Body of pancreas (tissue), 4 donors: Measurements from ENCODE around the gene SCP2. TPM values are rescaled to one million over a fixed set of nuclear protein-coding genes. Genes with fewer than 3 reads are reported as not detected.

Experiments
- ATAC-seq: fragments of 150-250 bp; one replicate; pipeline ENCODE4 v1.9.1; 2016
- DNase-seq, 4 donors: peaks; one replicate each; pipeline ENCODE4 v3.0.0-alpha.2; 2019
- H3K27ac ChIP-seq, 4 donors: fragments of 200-600 bp; sonication (generic); 1 replicate in 3 of 4; 2 replicates in 1 of 4; pipeline versions ENCODE4 v1.5.1 to v1.6.1; 2016 to 2019; ENCODE audit warnings: mild to moderate bottlenecking in 1 of 4, mixed read lengths in 1 of 4, moderate library complexity in 1 of 4
- H3K27me3 ChIP-seq, 2 donors: fragments of 200-600 bp; sonication (generic); one replicate each; pipeline ENCODE4 v1.6.0; 2016; ENCODE audit warnings: mild to moderate bottlenecking in 1 of 2
- H3K36me3 ChIP-seq, 2 donors: fragments of 200-600 bp; sonication (generic); replicated peaks in 1 of 2; 2 replicates each; pipeline ENCODE4 v1.5.1; 2016; ENCODE audit warnings: low read depth in 2 of 2; ENCODE audit not compliant: insufficient read depth in 1 of 2
- H3K4me1 ChIP-seq: fragments of 200-600 bp; sonication (generic); one replicate; pipeline ENCODE4 v1.6.0; 2016
- H3K4me3 ChIP-seq, 2 donors: fragments of 200-600 bp; sonication (generic); 1 replicate in 1 of 2; 2 replicates in 1 of 2; pipeline ENCODE4 v1.5.1; 2016 to 2019
- H3K9me3 ChIP-seq, 3 donors: fragments of 200-600 bp; sonication (generic); 1 replicate in 2 of 3; 2 replicates in 1 of 3; pipeline ENCODE4 v1.5.1; 2016
- CTCF ChIP-seq, 7 experiments: fragments of 450-650 bp in 4 of 7; fragments of 200-600 bp in 3 of 7; sonication (generic) in 3 of 7; IDR thresholded peaks; one replicate each; pipeline ENCODE4 v1.5.1; 2016 to 2019; ENCODE audit warnings: antibody characterized with exemption in 7 of 7
- POLR2A ChIP-seq, 3 donors: fragments of 450-650 bp; IDR thresholded peaks; one replicate each; pipeline ENCODE4 v1.6.1; 2016; ENCODE audit warnings: antibody characterized with exemption in 3 of 3, mild to moderate bottlenecking in 2 of 3
- WGBS, 2 donors: methylation state at CpG; one replicate each; pipeline ENCODE4 v1.1.5; 2017; 5-methylcytosine and 5-hydroxymethylcytosine counted together
- intact Hi-C: fragments of 100-400 bp; cut with DNase I; formaldehyde crosslinking; loops from one replicate; pipeline ENCODE4 v1.15.1; 2023
- total RNA-seq, 2 donors: library from RNA; depleted of rRNA; stranded (reverse); fragments of >200 nt; gene quantifications; one replicate each; pipeline ENCODE4 v1.1.0, GENCODE V29; 2016

SCP2 gene
- total RNA-seq, 2 donors from 2014 or later, result 87.4 to 90.3 TPM

GRCh38 chr1:52917581-52917980 is 9.5 kb upstream of the SCP2 start:
- Histone ChIP-seq H3K27me3 (no peaks in the 10 kb centered on the region), H3K27ac (no peak overlapping the region), H3K4me1 (peaks cover 30% of the 10 kb centered on the region), H3K4me3 (no peak overlapping the region), H3K9me3 (no peaks in the 10 kb centered on the region), H3K36me3 (no peaks in the 10 kb centered on the region)
- DNase-seq (no peak), ATAC-seq (no peak)
- WGBS, 2 donors, result 100% methylated on average over 1 of the region's 1 CpG
- intact Hi-C loops, result loop anchor here (5.0 kb wide), 1 partner anchor 270 kb away; no protein-coding TSS in a partner anchor
- TF ChIP-seq CTCF (IDR thresholded peaks at IDR 0.05) (no peak), POLR2A (IDR thresholded peaks at IDR 0.05) (no peak)

GRCh38 chr1:52918201-52918600 is 8.9 kb upstream of the SCP2 start:
- intact Hi-C loops, result loop anchor here (5.0 kb wide), 1 partner anchor 269 kb away; no protein-coding TSS in a partner anchor
- H3K9me3 ChIP-seq, result no peaks in the 10 kb centered on the region
- H3K4me3 ChIP-seq, result no peak overlapping the region
- no peaks in the 10 kb centered on the region for H3K36me3 ChIP-seq
- no peak overlapping the region for H3K27ac ChIP-seq
- WGBS, 2 donors, result 72 to 75% methylated on average over 6 of the region's 6 CpGs
- no peak for DNase-seq
- peaks cover 30% of the 10 kb centered on the region for H3K4me1 ChIP-seq
- no peak for ATAC-seq
- H3K27me3 ChIP-seq, result no peaks in the 10 kb centered on the region
- TF ChIP-seq POLR2A (IDR thresholded peaks at IDR 0.05) (no peak), CTCF (IDR thresholded peaks at IDR 0.05) (no peak)

GRCh38 chr1:52919051-52919722 is 7.9 kb upstream of the SCP2 start:
- H3K27me3 ChIP-seq, result no peaks in the 10 kb centered on the region
- TF ChIP-seq CTCF (IDR thresholded peaks at IDR 0.05) (no peak), POLR2A (IDR thresholded peaks at IDR 0.05) (no peak)
- intact Hi-C loops, result loop anchor here (5.0 kb wide), 1 partner anchor 268 kb away; no protein-coding TSS in a partner anchor
- H3K4me3 ChIP-seq, result no peak overlapping the region
- H3K27ac ChIP-seq, result peak overlapping the region in 1 of 4 donors; percentile 17
- ATAC-seq, result no peak
- H3K4me1 ChIP-seq, result peaks cover 30% of the 10 kb centered on the region
- DNase-seq, result no peak
- H3K36me3 ChIP-seq, result no peaks in the 10 kb centered on the region
- H3K9me3 ChIP-seq, result no peaks in the 10 kb centered on the region
- WGBS, 2 donors, result 89 to 91% methylated on average over 7 of the region's 7 CpGs

GRCh38 chr1:52919723-52920483 is 7.2 kb upstream of the SCP2 start:
- ATAC-seq (no peak), DNase-seq (no peak)
- peaks cover 33% of the 10 kb centered on the region for H3K4me1 ChIP-seq
- TF ChIP-seq CTCF (IDR thresholded peaks at IDR 0.05), result no peak
- no peaks in the 10 kb centered on the region for H3K27me3 ChIP-seq
- no peak overlapping the region for H3K4me3 ChIP-seq
- 83 to 85% methylated on average over 10 of the region's 10 CpGs for WGBS, 2 donors
- H3K27ac ChIP-seq, result peak overlapping the region in 2 of 4 donors; percentile 17 to 93
- intact Hi-C loops, result loop anchor here (5.0 kb wide), 1 partner anchor 267 kb away; no protein-coding TSS in a partner anchor
- no peaks in the 10 kb centered on the region for H3K9me3 ChIP-seq
- no peaks in the 10 kb centered on the region for H3K36me3 ChIP-seq
